SK-N-SH (cell line): ENCODE measurements around the gene GATC.

Source experiments
- CTCF ChIP-seq: fragments of 200-600 bp; sonication (generic); IDR thresholded peaks from 2 replicates; pipeline ENCODE4 v1.6.1; 2017; ENCODE audit warnings: antibody characterized with exemption, mild to moderate bottlenecking, moderate library complexity
- JUND ChIP-seq: IDR thresholded peaks from 2 replicates; pipeline ENCODE4 v1.4.0; 2012
- NFIC ChIP-seq: IDR thresholded peaks from 2 replicates; pipeline ENCODE4 v1.4.0; 2012; ENCODE audit warnings: borderline replicate concordance
- POLR2AphosphoS5 ChIP-seq: IDR thresholded peaks from 2 replicates; pipeline ENCODE4 v1.6.1; 2012; ENCODE audit warnings: low read depth, low read length
- USF2 ChIP-seq: fragments of 150-350 bp; IDR thresholded peaks from 2 replicates; pipeline ENCODE4 v1.6.1; 2017; ENCODE audit warnings: antibody characterized with exemption, low read length, low read depth, borderline replicate concordance
- TF ChIP-seq, protein P1 (sequence below): IDR thresholded peaks from 2 replicates; pipeline ENCODE4 v1.6.1; 2012; ENCODE audit warnings: mild to moderate bottlenecking, low read depth, low read length, moderate library complexity
- TF ChIP-seq, protein P2 (sequence below): IDR thresholded peaks from 2 replicates; pipeline ENCODE4 v1.4.0; 2012; ENCODE audit warnings: low read depth

DNA sequence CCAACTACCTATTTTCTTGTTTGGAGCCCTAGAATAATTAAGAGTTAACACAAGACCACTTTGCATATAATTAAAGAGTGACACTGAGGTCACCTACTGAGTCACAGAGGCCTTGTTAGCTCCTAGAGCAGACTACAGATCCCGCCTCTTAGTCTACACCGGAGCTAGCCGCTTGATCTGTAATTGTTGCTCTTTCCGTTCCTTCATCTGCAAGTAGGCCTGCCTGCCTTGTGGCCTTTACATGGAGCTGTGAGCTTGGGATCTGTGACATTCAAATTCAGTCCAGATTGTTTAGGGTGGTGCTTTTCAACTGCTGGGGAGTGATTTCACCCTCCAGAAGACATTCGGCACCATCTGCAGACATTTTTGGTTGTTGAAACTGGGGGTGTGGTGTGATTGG, 44.1 kb downstream of the GATC start:
- no peak for TF ChIP-seq CTCF
- no peak for TF ChIP-seq POLR2AphosphoS5
- TF ChIP-seq, protein P1, sequence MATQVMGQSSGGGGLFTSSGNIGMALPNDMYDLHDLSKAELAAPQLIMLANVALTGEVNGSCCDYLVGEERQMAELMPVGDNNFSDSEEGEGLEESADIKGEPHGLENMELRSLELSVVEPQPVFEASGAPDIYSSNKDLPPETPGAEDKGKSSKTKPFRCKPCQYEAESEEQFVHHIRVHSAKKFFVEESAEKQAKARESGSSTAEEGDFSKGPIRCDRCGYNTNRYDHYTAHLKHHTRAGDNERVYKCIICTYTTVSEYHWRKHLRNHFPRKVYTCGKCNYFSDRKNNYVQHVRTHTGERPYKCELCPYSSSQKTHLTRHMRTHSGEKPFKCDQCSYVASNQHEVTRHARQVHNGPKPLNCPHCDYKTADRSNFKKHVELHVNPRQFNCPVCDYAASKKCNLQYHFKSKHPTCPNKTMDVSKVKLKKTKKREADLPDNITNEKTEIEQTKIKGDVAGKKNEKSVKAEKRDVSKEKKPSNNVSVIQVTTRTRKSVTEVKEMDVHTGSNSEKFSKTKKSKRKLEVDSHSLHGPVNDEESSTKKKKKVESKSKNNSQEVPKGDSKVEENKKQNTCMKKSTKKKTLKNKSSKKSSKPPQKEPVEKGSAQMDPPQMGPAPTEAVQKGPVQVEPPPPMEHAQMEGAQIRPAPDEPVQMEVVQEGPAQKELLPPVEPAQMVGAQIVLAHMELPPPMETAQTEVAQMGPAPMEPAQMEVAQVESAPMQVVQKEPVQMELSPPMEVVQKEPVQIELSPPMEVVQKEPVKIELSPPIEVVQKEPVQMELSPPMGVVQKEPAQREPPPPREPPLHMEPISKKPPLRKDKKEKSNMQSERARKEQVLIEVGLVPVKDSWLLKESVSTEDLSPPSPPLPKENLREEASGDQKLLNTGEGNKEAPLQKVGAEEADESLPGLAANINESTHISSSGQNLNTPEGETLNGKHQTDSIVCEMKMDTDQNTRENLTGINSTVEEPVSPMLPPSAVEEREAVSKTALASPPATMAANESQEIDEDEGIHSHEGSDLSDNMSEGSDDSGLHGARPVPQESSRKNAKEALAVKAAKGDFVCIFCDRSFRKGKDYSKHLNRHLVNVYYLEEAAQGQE: no peak
- no peak for TF ChIP-seq NFIC
- no peak for TF ChIP-seq USF2
- TF ChIP-seq, protein P2, sequence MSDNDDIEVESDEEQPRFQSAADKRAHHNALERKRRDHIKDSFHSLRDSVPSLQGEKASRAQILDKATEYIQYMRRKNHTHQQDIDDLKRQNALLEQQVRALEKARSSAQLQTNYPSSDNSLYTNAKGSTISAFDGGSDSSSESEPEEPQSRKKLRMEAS: no peak
- TF ChIP-seq JUND: no peak
